ENCODE results near the gene SLC22A12.

Gene SLC22A12

GRCh38 chr11:64621283-64622019 lies 30.4 kb downstream of the SLC22A12 start:
- in situ Hi-C loops (cut with MboI; ENCODE audit: low pct_unique_long_range_greater_than_20kb, low sequenced_read_pairs, unreplicated experiment), result no loop called here
- DNase-seq (ENCODE audit: low spot score), result no peak
- TF ChIP-seq CTCF (IDR thresholded peaks at IDR 0.05; ENCODE audit: extremely low read depth, insufficient read depth, missing control alignments), result no peak

DNA sequence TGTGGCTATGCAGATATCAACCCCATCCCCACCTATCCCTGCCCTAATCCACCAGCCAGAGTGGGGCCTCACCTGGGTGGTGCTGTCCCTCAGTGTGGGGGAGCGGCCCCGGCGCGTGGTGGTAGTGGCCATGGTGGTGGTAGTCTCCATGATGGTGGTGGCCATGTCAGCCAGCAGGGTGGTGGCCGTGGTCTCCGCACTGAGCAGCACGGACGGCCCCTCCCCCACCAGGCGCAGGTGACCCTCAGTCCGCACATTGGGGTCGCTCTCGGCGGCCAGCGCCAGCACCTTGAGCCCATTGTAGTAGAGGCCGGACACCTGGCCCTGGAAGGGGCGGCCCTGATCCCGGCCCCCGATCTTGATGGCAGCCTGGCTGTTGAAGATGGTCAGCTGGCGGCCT lies 31.7 kb downstream of the SLC22A12 start:
- DNase-seq (ENCODE audit: low spot score), result no peak
- in situ Hi-C loops (cut with MboI; ENCODE audit: low pct_unique_long_range_greater_than_20kb, low sequenced_read_pairs, unreplicated experiment), result no loop called here
- no peak for TF ChIP-seq CTCF (IDR thresholded peaks at IDR 0.05; ENCODE audit: extremely low read depth, insufficient read depth, missing control alignments)

GRCh38 chr11:64624883-64625481 lies 34.0 kb downstream of the SLC22A12 start:
- DNase-seq (ENCODE audit: low spot score), result no peak
- in situ Hi-C loops (cut with MboI; ENCODE audit: low pct_unique_long_range_greater_than_20kb, low sequenced_read_pairs, unreplicated experiment), result no loop called here
- TF ChIP-seq CTCF (IDR thresholded peaks at IDR 0.05; ENCODE audit: extremely low read depth, insufficient read depth, missing control alignments), result no peak

- TF ChIP-seq CTCF (IDR thresholded peaks at IDR 0.05; ENCODE audit: extremely low read depth, insufficient read depth, missing control alignments), result no peak
- no peak for DNase-seq (ENCODE audit: low spot score)
- in situ Hi-C loops (cut with MboI; ENCODE audit: low pct_unique_long_range_greater_than_20kb, low sequenced_read_pairs, unreplicated experiment), result no loop called here
Measured at GRCh38 chr11:64626637-64627036, 35.6 kb downstream of the SLC22A12 start.

- no peak for DNase-seq (ENCODE audit: low spot score)
- TF ChIP-seq CTCF (IDR thresholded peaks at IDR 0.05; ENCODE audit: extremely low read depth, insufficient read depth, missing control alignments), result no peak
- in situ Hi-C loops (cut with MboI; ENCODE audit: low pct_unique_long_range_greater_than_20kb, low sequenced_read_pairs, unreplicated experiment), result no loop called here
Measured at GRCh38 chr11:64627371-64627770, 36.4 kb downstream of the SLC22A12 start.

DNA sequence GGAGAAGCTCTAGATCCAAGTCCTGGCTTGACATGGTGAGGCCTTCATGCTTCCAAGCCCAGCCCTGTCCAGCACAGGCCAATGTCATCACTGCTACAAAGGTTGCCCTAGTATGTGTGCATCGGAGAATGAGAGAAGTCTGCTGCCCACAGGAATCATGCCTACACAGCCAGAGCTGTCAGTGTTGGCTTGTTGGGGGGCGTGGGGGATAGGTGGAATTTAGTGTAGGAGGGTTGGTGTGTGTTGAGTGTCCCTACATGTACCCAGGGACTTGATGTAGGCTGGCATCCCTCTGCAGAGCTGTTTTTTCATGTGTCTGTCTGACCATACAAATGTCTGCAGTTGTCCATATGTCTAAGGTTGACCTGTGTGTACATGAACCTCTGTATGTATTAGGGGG lies 37.6 kb downstream of the SLC22A12 start:
- in situ Hi-C loops (cut with MboI; ENCODE audit: low pct_unique_long_range_greater_than_20kb, low sequenced_read_pairs, unreplicated experiment), result no loop called here
- TF ChIP-seq CTCF (IDR thresholded peaks at IDR 0.05; ENCODE audit: extremely low read depth, insufficient read depth, missing control alignments), result no peak
- no peak for DNase-seq (ENCODE audit: low spot score)

Data from GM13977 (cell line).